DND-41 (cell line): ENCODE data around the gene INO80E.
"Not testable (repeated sequence)": the region's sequence is repeated elsewhere in the genome, so short reads cannot be mapped to it uniquely, and the experiment has no call there.

Experiments used
- ATAC-seq: fragments of 200-7000 bp; cut with Tn5 transposase; 3 replicates; pipeline ENCODE4 v1.9.1; 2021; ENCODE audit warnings: low read depth; ENCODE audit not compliant: insufficient read depth
- DNase-seq: peaks from one replicate; pipeline ENCODE4 v3.0.0-alpha.2; 2020
- H2AFZ ChIP-seq: 2 replicates; pipeline ENCODE4 v1.6.0; 2012; ENCODE audit warnings: low read depth, low read length
- H3K27ac ChIP-seq: 2 replicates; pipeline ENCODE4 v1.5.1; 2012; ENCODE audit warnings: low read length, inconsistent platforms
- H3K27me3 ChIP-seq: fragments of 200-600 bp; sonication (generic); 2 replicates; pipeline ENCODE4 v1.6.0; 2012; ENCODE audit warnings: low read length, mild to moderate bottlenecking, inconsistent platforms; ENCODE audit not compliant: insufficient read depth, poor library complexity
- H3K36me3 ChIP-seq: 2 replicates; pipeline ENCODE4 v1.5.1; 2012; ENCODE audit warnings: low read length, inconsistent platforms; ENCODE audit not compliant: insufficient read depth
- H3K4me1 ChIP-seq: 2 replicates; pipeline ENCODE4 v1.5.1; 2012; ENCODE audit warnings: mild to moderate bottlenecking, low read length; ENCODE audit not compliant: insufficient read depth
- H3K4me2 ChIP-seq: 2 replicates; pipeline ENCODE4 v1.6.0; 2012; ENCODE audit warnings: mild to moderate bottlenecking, moderate library complexity, low read length, inconsistent platforms; ENCODE audit not compliant: insufficient read depth
- H3K4me3 ChIP-seq, 2 experiments: fragments of 200-600 bp in 1 of 2; shearing (Covaris generic) in 1 of 2; 2 replicates each; pipeline ENCODE4 v1.5.1; 2012 to 2016; ENCODE audit warnings: inconsistent platforms in 2 of 2, low read length in 2 of 2, mild to moderate bottlenecking in 2 of 2, low read depth in 1 of 2, moderate library complexity in 1 of 2
- H3K79me2 ChIP-seq: 2 replicates; pipeline ENCODE4 v1.6.0; 2012; ENCODE audit warnings: low read length, inconsistent platforms; ENCODE audit not compliant: insufficient read depth
- H3K9ac ChIP-seq: 2 replicates; pipeline ENCODE4 v1.6.0; 2012; ENCODE audit warnings: low read depth, mild to moderate bottlenecking, inconsistent platforms, low read length, moderate library complexity
- H3K9me3 ChIP-seq: 2 replicates; pipeline ENCODE4 v1.5.1; 2012; ENCODE audit warnings: low read length, moderate library complexity, mild to moderate bottlenecking, inconsistent platforms; ENCODE audit not compliant: insufficient read depth, severe bottlenecking
- H4K20me1 ChIP-seq: 2 replicates; pipeline ENCODE4 v1.6.0; 2012; ENCODE audit warnings: low read length; ENCODE audit not compliant: insufficient read depth
- CTCF ChIP-seq: IDR thresholded peaks from 2 replicates; pipeline ENCODE4 v1.5.1; 2012; ENCODE audit warnings: borderline replicate concordance, low read length, moderate library complexity, mild to moderate bottlenecking; ENCODE audit not compliant: poor library complexity, severe bottlenecking; ENCODE audit errors: extremely low read depth
- EZH2 ChIP-seq: IDR thresholded peaks from 3 replicates; pipeline ENCODE4 v1.6.1; 2012; ENCODE audit warnings: borderline replicate concordance, low read depth, mild to moderate bottlenecking, moderate library complexity, low read length, inconsistent platforms; ENCODE audit not compliant: severe bottlenecking

Gene INO80E

GRCh38 chr16:30016555-30017276 lies 20.7 kb downstream of the INO80E start:
- H3K27ac ChIP-seq: no peak overlapping the region
- DNase-seq (no peak), ATAC-seq (no peak)
- H3K36me3 ChIP-seq: no peaks in the 10 kb centered on the region
- peaks cover 15% of the 10 kb centered on the region for H3K4me1 ChIP-seq
- no peaks in the 10 kb centered on the region for H3K27me3 ChIP-seq
- no peaks in the 10 kb centered on the region for H4K20me1 ChIP-seq
- no peak overlapping the region for H3K4me2 ChIP-seq
- H3K9me3 ChIP-seq: no peaks in the 10 kb centered on the region
- H2AFZ ChIP-seq: no peak overlapping the region
- no peak overlapping the region for H3K4me3 ChIP-seq
- no peak for TF ChIP-seq CTCF
- TF ChIP-seq EZH2: no peak
- no peaks in the 10 kb centered on the region for H3K79me2 ChIP-seq
- H3K9ac ChIP-seq: no peak overlapping the region

GRCh38 chr16:30017277-30017656 lies 21.2 kb downstream of the INO80E start:
- Histone ChIP-seq H3K4me2 (no peak overlapping the region), H3K9ac (no peak overlapping the region), H4K20me1 (no peaks in the 10 kb centered on the region), H3K4me1 (peaks cover 16% of the 10 kb centered on the region), H3K27me3 (no peaks in the 10 kb centered on the region), H3K27ac (no peak overlapping the region), H3K4me3 (no peak overlapping the region), H2AFZ (no peak overlapping the region), H3K9me3 (no peaks in the 10 kb centered on the region), H3K79me2 (no peaks in the 10 kb centered on the region), H3K36me3 (no peaks in the 10 kb centered on the region)
- DNase-seq (no peak), ATAC-seq (no peak)
- TF ChIP-seq CTCF: no peak
- TF ChIP-seq EZH2: no peak

- not testable (repeated sequence) for H3K79me2 ChIP-seq, H2AFZ ChIP-seq, H3K27me3 ChIP-seq
Measured at GRCh38 chr16:30017937-30018336, 21.9 kb downstream of the INO80E start.

GRCh38 chr16:30018731-30019158 lies 22.7 kb downstream of the INO80E start:
- Histone ChIP-seq H2AFZ (no peak overlapping the region), H3K79me2 (no peaks in the 10 kb centered on the region), H3K27me3 (no peaks in the 10 kb centered on the region), H3K4me1 (peaks cover 16% of the 10 kb centered on the region), H3K9me3 (no peaks in the 10 kb centered on the region), H3K27ac (no peak overlapping the region), H4K20me1 (no peaks in the 10 kb centered on the region), H3K36me3 (no peaks in the 10 kb centered on the region), H3K4me3 (no peak overlapping the region), H3K4me2 (no peak overlapping the region), H3K9ac (no peak overlapping the region)
- no peak for ATAC-seq
- DNase-seq: no peak
- TF ChIP-seq CTCF (no peak), EZH2 (no peak)

More at GRCh38 chr16:30017937-30018336, 21.9 kb downstream of the INO80E start:
- H3K9ac ChIP-seq, H3K4me3 ChIP-seq, H3K27ac ChIP-seq, H3K4me2 ChIP-seq, H4K20me1 ChIP-seq, ATAC-seq, DNase-seq, H3K36me3 ChIP-seq, H3K9me3 ChIP-seq: not testable (repeated sequence)
- peaks cover 16% of the 10 kb centered on the region for H3K4me1 ChIP-seq
